ENCODE results near the gene C1orf198. TPM values are rescaled to one million over a fixed set of nuclear protein-coding genes. Genes with fewer than 3 reads are reported as not detected.

C1orf198 gene
- total and polyA plus RNA-seq, 11 donors = 23.1 to 145 (median 63.8) TPM

GRCh38 chr1:230819976-230820375 lies 48.3 kb downstream of the C1orf198 start:
- intact Hi-C loops (cut with DNase I) = loop anchor here in 3 of 10 donors (5.0 to 10.0 kb wide), 3 partner anchors 32 to 55 kb away; partner anchors contain the start of gene C1orf198 (in 1 of the 3)
- peaks cover 0 to 65% (median 36%) of the 10 kb centered on the region in 12 donors for H3K4me1 ChIP-seq
- TF ChIP-seq POLR2A (IDR thresholded peaks at IDR 0.05) (no peak), CTCF (IDR thresholded peaks at IDR 0.05) (no peak)
- no peak overlapping the region for H3K4me3 ChIP-seq
- DNase-seq (no peak), ATAC-seq (no peak)
- no peaks in the 10 kb centered on the region for H3K9me3 ChIP-seq
- H3K36me3 ChIP-seq = no peaks in the 10 kb centered on the region
- 92 to 95% (median 93%) methylated on average over 4 of the region's 4 CpGs for WGBS, 4 donors
- no peak overlapping the region for H3K27ac ChIP-seq
- no peaks in the 10 kb centered on the region for H3K27me3 ChIP-seq

GRCh38 chr1:230818901-230819300 lies 49.4 kb downstream of the C1orf198 start:
- WGBS, 4 donors = 92 to 97% (median 95%) methylated on average over 6 of the region's 6 CpGs
- Histone ChIP-seq H3K27me3 (no peaks in the 10 kb centered on the region), H3K36me3 (no peaks in the 10 kb centered on the region), H3K4me1 (peaks cover 0 to 61% (median 27%) of the 10 kb centered on the region in 12 donors), H3K9me3 (no peaks in the 10 kb centered on the region), H3K27ac (no peak overlapping the region), H3K4me3 (no peak overlapping the region)
- DNase-seq (no peak), ATAC-seq (no peak)
- intact Hi-C loops (cut with DNase I) = loop anchor here in 1 of 10 donors (5.0 kb wide), 1 partner anchor 33 kb away; no protein-coding TSS in a partner anchor
- TF ChIP-seq CTCF (IDR thresholded peaks at IDR 0.05) (no peak), POLR2A (IDR thresholded peaks at IDR 0.05) (no peak)

GRCh38 chr1:230818367-230818766 lies 50.0 kb downstream of the C1orf198 start:
- 64 to 71% (median 66%) methylated on average over 1 of the region's 1 CpG for WGBS, 4 donors
- DNase-seq (no peak), ATAC-seq (no peak)
- no peaks in the 10 kb centered on the region for H3K27me3 ChIP-seq
- H3K4me3 ChIP-seq = no peak overlapping the region
- no peaks in the 10 kb centered on the region for H3K9me3 ChIP-seq
- peaks cover 0 to 56% (median 21%) of the 10 kb centered on the region in 12 donors for H3K4me1 ChIP-seq
- intact Hi-C loops (cut with DNase I) = loop anchor here in 1 of 10 donors (5.0 kb wide), 1 partner anchor 34 kb away; no protein-coding TSS in a partner anchor
- no peak overlapping the region for H3K27ac ChIP-seq
- H3K36me3 ChIP-seq = no peaks in the 10 kb centered on the region
- TF ChIP-seq POLR2A (IDR thresholded peaks at IDR 0.05) (no peak), CTCF (IDR thresholded peaks at IDR 0.05) (no peak)

GRCh38 chr1:230816018-230816417 lies 52.3 kb downstream of the C1orf198 start:
- peaks cover 0 to 16% (median 7%) of the 10 kb centered on the region in 12 donors for H3K9me3 ChIP-seq
- H3K4me1 ChIP-seq = peaks cover 0 to 32% (median 5%) of the 10 kb centered on the region in 12 donors
- TF ChIP-seq POLR2A (IDR thresholded peaks at IDR 0.05) = no peak
- TF ChIP-seq CTCF (IDR thresholded peaks at IDR 0.05) = no peak
- peak in 1 of 4 donors; percentile 16 for ATAC-seq
- intact Hi-C loops (cut with DNase I) = loop anchor here in 1 of 10 donors (5.0 kb wide), 1 partner anchor 36 kb away; no protein-coding TSS in a partner anchor
- H3K27me3 ChIP-seq = no peaks in the 10 kb centered on the region
- H3K4me3 ChIP-seq = no peak overlapping the region
- DNase-seq = no peak
- no peak overlapping the region for H3K27ac ChIP-seq
- no peaks in the 10 kb centered on the region for H3K36me3 ChIP-seq

Data from heart left ventricle (tissue), 16 donors.